Ammon's horn (tissue), 1 donor: ENCODE measurements around the gene ANGEL2.
"Not testable (repeated sequence)": the region's sequence is repeated elsewhere in the genome, so short reads cannot be mapped to it uniquely, and the experiment has no call there.

Experiments
- DNase-seq: peaks from one replicate; pipeline ENCODE4 v3.0.0-alpha.2; 2016; ENCODE audit warnings: low spot score

The ANGEL2 gene

GRCh38 chr1:213019450-213019849, 3.8 kb upstream of the ANGEL2 start:
- DNase-seq: no peak

GRCh38 chr1:213017447-213018273, 2.0 kb upstream of the ANGEL2 start:
- DNase-seq: no peak

GRCh38 chr1:213014642-213015041, 1.0 kb downstream of the ANGEL2 start:
- DNase-seq: peak; percentile 31

- DNase-seq: no peak
Measured at GRCh38 chr1:213008564-213008963, 7.1 kb downstream of the ANGEL2 start.

- DNase-seq: no peak
Measured at GRCh38 chr1:213003256-213003655, 12.4 kb downstream of the ANGEL2 start.

- DNase-seq: no peak
Measured at GRCh38 chr1:212994926-212995325, 20.7 kb downstream of the ANGEL2 start.

GRCh38 chr1:212993960-212994359, 21.7 kb downstream of the ANGEL2 start:
- DNase-seq: not testable (repeated sequence)

GRCh38 chr1:212990276-212990675, 25.4 kb downstream of the ANGEL2 start:
- DNase-seq: no peak

GRCh38 chr1:212987702-212988322, 27.9 kb downstream of the ANGEL2 start:
- DNase-seq: no peak

GRCh38 chr1:212986551-212986950, 29.1 kb downstream of the ANGEL2 start:
- no peak for DNase-seq

GRCh38 chr1:212984522-212985291, 31.0 kb downstream of the ANGEL2 start:
- no peak for DNase-seq

- no peak for DNase-seq
Measured at GRCh38 chr1:212983482-212983881, 32.2 kb downstream of the ANGEL2 start.

GRCh38 chr1:212982430-212983152, 33.1 kb downstream of the ANGEL2 start:
- peak; percentile 59 for DNase-seq

GRCh38 chr1:212981571-212982328, 33.9 kb downstream of the ANGEL2 start:
- no peak for DNase-seq

GRCh38 chr1:212981025-212981495, 34.6 kb downstream of the ANGEL2 start:
- DNase-seq: no peak

- DNase-seq: no peak
Measured at GRCh38 chr1:212980123-212980785, 35.4 kb downstream of the ANGEL2 start.

- DNase-seq: no peak
Measured at GRCh38 chr1:212979340-212980122, 36.1 kb downstream of the ANGEL2 start.

GRCh38 chr1:212977781-212978645, 37.7 kb downstream of the ANGEL2 start:
- no peak for DNase-seq

- DNase-seq: no peak
Measured at GRCh38 chr1:212976586-212976985, 39.1 kb downstream of the ANGEL2 start.
